ENCODE measurements around the gene EPHB2. TPM values are rescaled to one million over a fixed set of nuclear protein-coding genes. Genes with fewer than 3 reads are reported as not detected.

Gene EPHB2
- total and polyA plus RNA-seq, 2 of the 13 experiments (the other 11 are each of a cell fraction or from before 2014, with no cell fraction given), result 0.03 to 0.11 TPM

GRCh38 chr1:22866868-22867267 is 156.2 kb downstream of the EPHB2 start:
- no peak for TF ChIP-seq MED1 (CRISPR knock-in tag; IDR thresholded peaks at IDR 0.05)
- TF ChIP-seq ZNF329 (CRISPR knock-in tag; IDR thresholded peaks at IDR 0.05; ENCODE audit: low read depth), result no peak
- TF ChIP-seq ZNF629 (CRISPR knock-in tag; conservative IDR thresholded peaks at IDR 0.05), result peak; percentile 66
- TF ChIP-seq ZNF3 (CRISPR knock-in tag; IDR thresholded peaks at IDR 0.05), result no peak
- TF ChIP-seq MNT (IDR thresholded peaks at IDR 0.05), result peak; percentile 12; the same call in 1 of the 2 replicates
- no peak for TF ChIP-seq AHR (CRISPR knock-in tag; IDR thresholded peaks at IDR 0.05)
- Histone ChIP-seq H3K4me1 (ENCODE audit: insufficient read depth, low read length) (no peaks in the 10 kb centered on the region), H2AFZ (ENCODE audit: low read length) (no peak overlapping the region), H3K4me3 (replicated peaks in 1 of 3; ENCODE audit: insufficient read depth in 1 of 3, low read depth in 2 of 3, low read length in 3 of 3) (no peak overlapping the region), H3K9me3 (ENCODE audit: low read length) (no peaks in the 10 kb centered on the region), H3K4me2 (ENCODE audit: low read depth, low read length) (no peak overlapping the region), H3K27me3 (ENCODE audit: control insufficient read depth in 1 of 2, insufficient read depth in 2 of 2, low read length in 2 of 2) (peaks cover 4 to 8% of the 10 kb centered on the region in 2 experiments; a peak in 2 of 5 replicates), H3K36me3 (replicated peaks in 1 of 2; ENCODE audit: control insufficient read depth in 1 of 2, insufficient read depth in 2 of 2, low read length in 2 of 2) (no peaks in the 10 kb centered on the region), H4K20me1 (ENCODE audit: insufficient read depth, low read length) (no peaks in the 10 kb centered on the region), H3K9ac (ENCODE audit: insufficient read depth, low read depth, low read length) (no peak overlapping the region), H3K27ac (ENCODE audit: extremely low read length, insufficient read depth, low read length) (no peak overlapping the region), H3K79me2 (ENCODE audit: insufficient read depth, low read length) (no peaks in the 10 kb centered on the region)
- 63% methylated on average over 5 of the region's 5 CpGs for WGBS (ENCODE audit: low lambda C conversion rate)
- POLR2A ChIA-PET, result no interaction called here
- no peak for FAIRE-seq
- BruUV-seq (replicated peaks), result no TSS peak
- no peak for DNase-seq (ENCODE audit: low spot score)
- in situ Hi-C loops (cut with HindIII; ENCODE audit: extremely low pct_ligation_motif_present, low pct_unique_long_range_greater_than_20kb), result no loop called here
- CTCF ChIA-PET (ENCODE audit: low intra/inter-chr PET ratio, low total read pairs), result no interaction called here
- ATAC-seq, result no peak
- intact Hi-C loops (cut with micrococcal nuclease; ENCODE audit: unreplicated experiment), result no loop called here

GRCh38 chr1:22868331-22868730 is 157.7 kb downstream of the EPHB2 start:
- WGBS (ENCODE audit: low lambda C conversion rate), result 56% methylated on average over 3 of the region's 3 CpGs
- H2AFZ ChIP-seq (ENCODE audit: low read length), result no peak overlapping the region
- H3K36me3 ChIP-seq (replicated peaks in 1 of 2; ENCODE audit: control insufficient read depth in 1 of 2, insufficient read depth in 2 of 2, low read length in 2 of 2), result no peaks in the 10 kb centered on the region
- H3K79me2 ChIP-seq (ENCODE audit: insufficient read depth, low read length), result no peaks in the 10 kb centered on the region
- no peak for FAIRE-seq
- CTCF ChIA-PET (ENCODE audit: low intra/inter-chr PET ratio, low total read pairs), result no interaction called here
- TF ChIP-seq RBAK (CRISPR knock-in tag; IDR thresholded peaks at IDR 0.05), result 0 out of 2 replicates have a peak, but pooled peaks have one; percentile 35
- TF ChIP-seq IKZF5 (CRISPR knock-in tag; IDR thresholded peaks at IDR 0.05), result no peak
- no peak for TF ChIP-seq MXD4 (CRISPR knock-in tag; IDR thresholded peaks at IDR 0.05)
- no peak overlapping the region for H3K9ac ChIP-seq (ENCODE audit: insufficient read depth, low read depth, low read length)
- intact Hi-C loops (cut with micrococcal nuclease; ENCODE audit: unreplicated experiment), result no loop called here
- no peak for DNase-seq (ENCODE audit: low spot score)
- no peak overlapping the region for H3K27ac ChIP-seq (ENCODE audit: extremely low read length, insufficient read depth, low read length)
- ATAC-seq, result no peak
- H3K27me3 ChIP-seq (ENCODE audit: control insufficient read depth in 1 of 2, insufficient read depth in 2 of 2, low read length in 2 of 2), result peaks cover 4 to 15% of the 10 kb centered on the region in 2 experiments; a peak in 3 of 5 replicates
- no peak overlapping the region for H3K4me3 ChIP-seq (replicated peaks in 1 of 3; ENCODE audit: insufficient read depth in 1 of 3, low read depth in 2 of 3, low read length in 3 of 3)
- H3K4me1 ChIP-seq (ENCODE audit: insufficient read depth, low read length), result 0 out of 2 replicates have a peak, but pooled peaks cover 6% of the 10 kb centered on the region
- in situ Hi-C loops (cut with HindIII; ENCODE audit: extremely low pct_ligation_motif_present, low pct_unique_long_range_greater_than_20kb), result no loop called here
- POLR2A ChIA-PET, result no interaction called here
- no peaks in the 10 kb centered on the region for H3K9me3 ChIP-seq (ENCODE audit: low read length)
- BruUV-seq (replicated peaks), result no TSS peak
- H3K4me2 ChIP-seq (ENCODE audit: low read depth, low read length), result no peak overlapping the region
- no peaks in the 10 kb centered on the region for H4K20me1 ChIP-seq (ENCODE audit: insufficient read depth, low read length)

Measured in HepG2 (cell line).